Measurements from ENCODE around the gene HSFX2.
"Not testable (repeated sequence)": the region's sequence is repeated elsewhere in the genome, so short reads cannot be mapped to it uniquely, and the experiment has no call there.

- TF ChIP-seq CTCF (conservative IDR thresholded peaks at IDR 0.05; ENCODE audit: low read length); EZH2phosphoT487 (IDR thresholded peaks at IDR 0.05; ENCODE audit: borderline replicate concordance, low read depth, low read length): not testable (repeated sequence)
Measured at GRCh38 chrX:149587359-149587758, 7.8 kb downstream of the HSFX2 start, which contains the start of gene MAGEA9B.

Measured in OCI-LY7 (cell line).